SK-N-SH treated with all-trans-retinoic acid at 6 μM for 48 hours (cell line): ENCODE data around the gene NOP53.

Source experiments
- ATAC-seq: fragments of 200-7000 bp; cut with Tn5 transposase; 3 replicates; pipeline ENCODE4 v1.9.1; 2020; ENCODE audit warnings: mild to moderate bottlenecking, moderate library complexity
- BACH2 ChIP-seq: fragments of 250-450 bp; sonication (Bioruptor Pico); IDR thresholded peaks from 2 replicates; pipeline ENCODE4 v1.9.0; 2021; ENCODE audit warnings: mild to moderate bottlenecking, borderline replicate concordance
- CSRNP3 ChIP-seq: fragments of 250-450 bp; sonication (Bioruptor Pico); IDR thresholded peaks from 2 replicates; pipeline ENCODE4 v1.5.1; 2021; ENCODE audit warnings: mild to moderate bottlenecking, moderate library complexity
- GLIS3 ChIP-seq: fragments of 250-450 bp; sonication (Bioruptor Pico); IDR thresholded peaks from 2 replicates; pipeline ENCODE4 v1.5.0; 2020; ENCODE audit warnings: mild to moderate bottlenecking, moderate library complexity
- OSR1 ChIP-seq: fragments of 250-450 bp; sonication (Bioruptor Pico); IDR thresholded peaks from 2 replicates; pipeline ENCODE4 v1.8.0; 2022; ENCODE audit warnings: moderate library complexity, mild to moderate bottlenecking, inconsistent platforms
- PATZ1 ChIP-seq: fragments of 250-450 bp; sonication (Bioruptor Pico); IDR thresholded peaks from 2 replicates; pipeline ENCODE4 v1.8.0; 2020; ENCODE audit warnings: mild to moderate bottlenecking, moderate library complexity, borderline replicate concordance
- PPARA ChIP-seq: fragments of 250-450 bp; sonication (Bioruptor Pico); IDR thresholded peaks from 2 replicates; pipeline ENCODE4 v1.5.0; 2020; ENCODE audit warnings: mild to moderate bottlenecking, borderline replicate concordance
- RARB ChIP-seq: fragments of 250-450 bp; sonication (Bioruptor Pico); IDR thresholded peaks from 2 replicates; pipeline ENCODE4 v1.8.0; 2021; ENCODE audit warnings: mild to moderate bottlenecking, moderate library complexity
- SNAI2 ChIP-seq: fragments of 250-450 bp; sonication (Bioruptor Pico); IDR thresholded peaks from 2 replicates; pipeline ENCODE4 v1.5.0; 2020; ENCODE audit warnings: mild to moderate bottlenecking, moderate library complexity
- TCF4 ChIP-seq: fragments of 250-450 bp; sonication (Bioruptor Pico); IDR thresholded peaks from 2 replicates; pipeline ENCODE4 v1.8.0; 2021; ENCODE audit warnings: mild to moderate bottlenecking, moderate library complexity, borderline replicate concordance
- TSHZ2 ChIP-seq: fragments of 250-450 bp; sonication (Bioruptor Pico); IDR thresholded peaks from 2 replicates; pipeline ENCODE4 v1.5.0; 2020; ENCODE audit warnings: mild to moderate bottlenecking, moderate library complexity
- ZC3H10 ChIP-seq: fragments of 250-450 bp; sonication (Bioruptor Pico); IDR thresholded peaks from 2 replicates; pipeline ENCODE4 v1.5.1; 2021; ENCODE audit warnings: mild to moderate bottlenecking, moderate library complexity
- ZFP3 ChIP-seq: fragments of 250-450 bp; sonication (Bioruptor Pico); IDR thresholded peaks from 2 replicates; pipeline ENCODE4 v1.5.0; 2020; ENCODE audit warnings: mild to moderate bottlenecking, moderate library complexity
- ZNF70 ChIP-seq: fragments of 450-650 bp; formaldehyde crosslinking; IDR thresholded peaks from 2 replicates; pipeline ENCODE4 v1.5.0; 2020; ENCODE audit warnings: mild to moderate bottlenecking, moderate library complexity
- ZNF8 ChIP-seq: fragments of 450-650 bp; formaldehyde crosslinking; IDR thresholded peaks from 2 replicates; pipeline ENCODE4 v1.5.0; 2020; ENCODE audit warnings: mild to moderate bottlenecking, moderate library complexity

The NOP53 gene

GRCh38 chr19:47697863-47698609 is 47.3 kb upstream of the NOP53 start:
- TF ChIP-seq CSRNP3 (CRISPR knock-in tag), result no peak
- TF ChIP-seq PATZ1, result no peak
- ATAC-seq, result peak; percentile 88

- TF ChIP-seq SNAI2 (no peak), ZNF8 (CRISPR knock-in tag) (no peak), RARB (CRISPR knock-in tag) (no peak), OSR1 (CRISPR knock-in tag) (no peak)
- no peak for ATAC-seq
Measured at GRCh38 chr19:47698631-47699359, 46.6 kb upstream of the NOP53 start.

- TF ChIP-seq ZFP3 (no peak), ZC3H10 (CRISPR knock-in tag) (no peak), ZNF70 (no peak), PATZ1 (no peak; the same call in 1 of the 2 replicates), CSRNP3 (CRISPR knock-in tag) (no peak), OSR1 (CRISPR knock-in tag) (no peak), BACH2 (no peak), GLIS3 (CRISPR knock-in tag) (no peak), SNAI2 (no peak)
- TF ChIP-seq, all 23 proteins: peak for 0
- ATAC-seq, result peak; percentile 71
Measured at GRCh38 chr19:47699360-47699917, 45.9 kb upstream of the NOP53 start.

- no peak for ATAC-seq
- TF ChIP-seq TSHZ2 (CRISPR knock-in tag) (no peak), PPARA (no peak), TCF4 (no peak)
Measured at GRCh38 chr19:47700934-47701716, 44.2 kb upstream of the NOP53 start.
